Hepatocyte (in vitro differentiated cells): ENCODE measurements around the gene NELFB. TPM values are rescaled to one million over a fixed set of nuclear protein-coding genes. Genes with fewer than 3 reads are reported as not detected.

ENCODE experiments used
- DNase-seq: peaks from one replicate; pipeline ENCODE4 v3.0.0-alpha.2; 2016; ENCODE audit warnings: low spot score
- H2AFZ ChIP-seq: fragments of 200-600 bp; sonication (generic); 2 replicates; pipeline ENCODE4 v1.6.0; 2016; ENCODE audit warnings: antibody characterized with exemption, mild to moderate bottlenecking
- H3K27ac ChIP-seq: fragments of 200-600 bp; sonication (generic); 2 replicates; pipeline ENCODE4 v1.5.1; 2016; ENCODE audit warnings: mild to moderate bottlenecking
- H3K27me3 ChIP-seq: fragments of 200-600 bp; sonication (generic); 2 replicates; pipeline ENCODE4 v1.6.1; 2016
- H3K36me3 ChIP-seq: fragments of 200-600 bp; sonication (generic); replicated peaks from 2 replicates; pipeline ENCODE4 v1.5.1; 2016; ENCODE audit warnings: low read depth; ENCODE audit not compliant: insufficient read depth
- H3K4me1 ChIP-seq: fragments of 200-600 bp; sonication (generic); 2 replicates; pipeline ENCODE4 v1.5.1; 2016; ENCODE audit warnings: mild to moderate bottlenecking, moderate library complexity; ENCODE audit not compliant: insufficient read depth
- H3K4me2 ChIP-seq: fragments of 200-600 bp; sonication (generic); 2 replicates; pipeline ENCODE4 v1.6.0; 2016
- H3K4me3 ChIP-seq: fragments of 200-600 bp; sonication (generic); 2 replicates; pipeline ENCODE4 v1.5.1; 2016; ENCODE audit warnings: mild to moderate bottlenecking
- H3K79me2 ChIP-seq: fragments of 200-600 bp; sonication (generic); 2 replicates; pipeline ENCODE4 v1.6.0; 2017; ENCODE audit warnings: mild to moderate bottlenecking
- H3K9me2 ChIP-seq: fragments of 200-600 bp; sonication (generic); replicated peaks from 2 replicates; pipeline ENCODE4 v1.6.0; 2017; ENCODE audit warnings: mild to moderate bottlenecking; ENCODE audit not compliant: insufficient read depth
- H3K9me3 ChIP-seq: fragments of 200-600 bp; sonication (generic); 2 replicates; pipeline ENCODE4 v1.5.1; 2016; ENCODE audit warnings: low read depth, mild to moderate bottlenecking
- H4K20me1 ChIP-seq: fragments of 200-600 bp; sonication (generic); 2 replicates; pipeline ENCODE4 v1.6.0; 2016; ENCODE audit warnings: mild to moderate bottlenecking; ENCODE audit not compliant: insufficient read depth, poor library complexity, severe bottlenecking
- EZH2 ChIP-seq: fragments of 200-600 bp; sonication (generic); IDR thresholded peaks from 2 replicates; pipeline ENCODE4 v1.6.1; 2016; ENCODE audit warnings: antibody characterized with exemption, mild to moderate bottlenecking, borderline replicate concordance
- EZH2phosphoT487 ChIP-seq: fragments of 200-600 bp; sonication (generic); IDR thresholded peaks from one replicate; pipeline ENCODE4 v1.6.1; 2018; ENCODE audit warnings: antibody characterized with exemption, mild to moderate bottlenecking, low read depth, moderate library complexity; ENCODE audit not compliant: unreplicated experiment, severe bottlenecking
- WGBS: methylation state at CpG from one replicate; pipeline ENCODE4 v1.1.6; 2016; ENCODE audit warnings: low lambda C conversion rate; ENCODE audit errors: missing lambda C conversion rate; 5-methylcytosine and 5-hydroxymethylcytosine counted together
- polyA plus RNA-seq: library from polyadenylated mRNA; unstranded; fragments of >200 nt; fragmentation: Nextera tagmentation; extraction: Ambion mirVana; gene quantifications from 2 replicates; pipeline ENCODE4 v1.2.1, GENCODE V29; 2016
- total RNA-seq: library from RNA; depleted of rRNA; stranded (reverse); fragments of >200 nt; gene quantifications from 2 replicates; pipeline ENCODE4 v1.2.3, GENCODE V29; 2014
- TF ChIP-seq, protein P1 (sequence below): fragments of 200-600 bp; sonication (generic); IDR thresholded peaks from 2 replicates; pipeline ENCODE4 v1.5.1; 2016; ENCODE audit warnings: antibody characterized with exemption, mild to moderate bottlenecking; ENCODE audit not compliant: poor library complexity

NELFB gene
- total and polyA plus RNA-seq, 2 experiments from 2014 or later, result 41.4 to 63.5 TPM

DNA sequence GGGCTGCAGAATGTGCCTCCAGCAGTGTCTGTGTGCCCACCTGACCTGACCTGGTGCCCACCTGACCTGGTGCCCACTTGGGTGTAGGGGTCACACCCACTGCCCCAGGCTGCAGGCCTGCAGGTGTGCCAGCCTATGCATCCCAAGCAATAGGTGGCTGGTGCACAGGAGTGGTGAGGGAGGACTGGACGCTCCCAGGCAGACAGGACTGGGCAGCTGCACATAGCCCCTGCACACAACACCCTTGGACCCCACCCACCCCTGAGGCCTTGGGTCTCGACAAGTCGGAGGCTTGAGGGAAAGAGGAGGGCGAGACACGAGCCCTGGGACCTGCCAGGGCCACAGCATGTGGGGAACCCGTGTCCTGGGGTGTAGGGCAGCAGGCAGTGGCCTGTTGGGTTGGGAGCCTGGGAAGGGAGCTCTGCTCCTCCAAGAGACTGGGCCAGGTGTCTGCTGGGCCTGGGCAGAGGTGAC, 57.8 kb downstream of the NELFB start:
- Histone ChIP-seq H3K4me2 (peak overlapping the region; percentile 54), H3K27me3 (no peaks in the 10 kb centered on the region), H2AFZ (no peak overlapping the region), H3K4me3 (no peak overlapping the region), H3K27ac (peak overlapping the region; percentile 46), H3K4me1 (peaks cover 56% of the 10 kb centered on the region), H4K20me1 (no peaks in the 10 kb centered on the region), H3K79me2 (no peaks in the 10 kb centered on the region), H3K36me3 (no peaks in the 10 kb centered on the region), H3K9me3 (no peaks in the 10 kb centered on the region), H3K9me2 (no peaks in the 10 kb centered on the region)
- WGBS, result 94% methylated on average over 6 of the region's 6 CpGs
- DNase-seq, result peak; percentile 14
- TF ChIP-seq EZH2phosphoT487 (no peak), EZH2 (no peak)
- TF ChIP-seq, protein P1, sequence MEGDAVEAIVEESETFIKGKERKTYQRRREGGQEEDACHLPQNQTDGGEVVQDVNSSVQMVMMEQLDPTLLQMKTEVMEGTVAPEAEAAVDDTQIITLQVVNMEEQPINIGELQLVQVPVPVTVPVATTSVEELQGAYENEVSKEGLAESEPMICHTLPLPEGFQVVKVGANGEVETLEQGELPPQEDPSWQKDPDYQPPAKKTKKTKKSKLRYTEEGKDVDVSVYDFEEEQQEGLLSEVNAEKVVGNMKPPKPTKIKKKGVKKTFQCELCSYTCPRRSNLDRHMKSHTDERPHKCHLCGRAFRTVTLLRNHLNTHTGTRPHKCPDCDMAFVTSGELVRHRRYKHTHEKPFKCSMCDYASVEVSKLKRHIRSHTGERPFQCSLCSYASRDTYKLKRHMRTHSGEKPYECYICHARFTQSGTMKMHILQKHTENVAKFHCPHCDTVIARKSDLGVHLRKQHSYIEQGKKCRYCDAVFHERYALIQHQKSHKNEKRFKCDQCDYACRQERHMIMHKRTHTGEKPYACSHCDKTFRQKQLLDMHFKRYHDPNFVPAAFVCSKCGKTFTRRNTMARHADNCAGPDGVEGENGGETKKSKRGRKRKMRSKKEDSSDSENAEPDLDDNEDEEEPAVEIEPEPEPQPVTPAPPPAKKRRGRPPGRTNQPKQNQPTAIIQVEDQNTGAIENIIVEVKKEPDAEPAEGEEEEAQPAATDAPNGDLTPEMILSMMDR, result no peak

DNA sequence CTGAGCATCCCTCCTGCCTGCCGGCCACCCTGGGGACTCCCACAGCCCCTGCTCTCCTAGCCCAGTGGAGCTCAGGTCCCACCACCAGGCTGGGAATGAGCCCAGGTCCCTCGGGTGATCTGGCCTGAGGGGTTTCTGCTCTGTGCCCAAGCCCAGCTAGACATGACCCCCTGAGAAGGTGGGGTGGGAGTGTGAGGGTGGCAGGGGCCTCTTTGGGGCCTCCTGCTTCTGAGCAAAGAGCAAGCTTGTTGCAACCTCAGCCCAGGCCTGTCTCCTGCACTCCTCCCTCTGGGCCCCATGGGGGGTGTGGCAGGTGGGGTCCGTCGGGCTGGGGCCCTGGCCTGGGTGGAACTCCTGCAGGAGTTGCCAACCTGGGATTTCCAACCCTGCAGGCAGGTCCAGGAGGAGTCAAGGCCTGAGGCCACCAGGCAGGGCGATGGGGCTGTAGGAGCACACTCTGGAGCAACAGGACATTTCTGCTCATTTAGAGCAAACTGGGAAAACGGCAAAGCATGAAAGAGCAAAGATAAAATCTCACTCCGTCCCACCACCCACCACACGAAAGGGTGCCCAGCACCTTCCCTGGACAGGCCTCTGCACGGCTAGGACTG, 58.3 kb downstream of the NELFB start:
- Histone ChIP-seq H3K27me3 (no peaks in the 10 kb centered on the region), H3K4me2 (peak overlapping the region; percentile 54), H4K20me1 (no peaks in the 10 kb centered on the region), H3K27ac (peak overlapping the region; percentile 46), H3K4me3 (no peak overlapping the region), H3K36me3 (no peaks in the 10 kb centered on the region), H3K9me2 (no peaks in the 10 kb centered on the region), H3K9me3 (no peaks in the 10 kb centered on the region), H3K4me1 (peaks cover 56% of the 10 kb centered on the region), H3K79me2 (no peaks in the 10 kb centered on the region), H2AFZ (no peak overlapping the region)
- DNase-seq, result peak; percentile 52
- 54% methylated on average over 9 of the region's 9 CpGs for WGBS
- TF ChIP-seq EZH2 (no peak), EZH2phosphoT487 (no peak)
- TF ChIP-seq, protein P1, result no peak

DNA sequence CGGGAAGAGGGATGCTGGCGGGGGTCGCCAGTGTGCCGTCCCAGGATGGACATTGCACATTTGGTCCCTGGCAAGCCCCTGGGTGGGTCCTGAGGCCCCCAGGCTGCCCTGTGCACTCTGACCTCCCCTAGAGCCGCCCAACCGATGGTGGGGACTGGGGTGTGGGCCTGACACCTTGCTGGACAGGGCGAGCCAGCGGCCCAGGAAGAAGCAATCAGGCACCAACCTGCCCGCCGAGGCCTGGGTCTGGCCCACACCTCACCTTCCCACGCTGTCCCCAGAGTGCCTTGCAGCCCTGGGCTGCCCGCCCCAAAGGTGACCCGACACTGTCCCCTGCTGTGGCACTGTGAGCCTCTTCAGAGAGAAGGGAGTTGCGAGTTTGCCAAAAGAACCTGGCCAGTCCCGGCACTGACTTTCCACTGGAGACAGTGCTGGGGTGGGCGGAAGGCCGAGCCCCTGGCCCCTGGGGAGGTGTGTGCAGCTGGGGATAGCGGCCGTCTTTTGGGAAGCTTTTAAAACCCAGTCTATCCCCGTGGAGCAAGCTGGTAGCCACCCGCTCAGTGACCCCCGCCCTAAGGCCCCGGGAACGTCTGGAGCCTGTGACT, 58.9 kb downstream of the NELFB start:
- no peak for DNase-seq
- TF ChIP-seq EZH2phosphoT487, result no peak
- TF ChIP-seq, protein P1, result no peak
- TF ChIP-seq EZH2, result no peak
- no peak overlapping the region for H2AFZ ChIP-seq
- H3K27ac ChIP-seq, result peak overlapping the region; percentile 20
- 84% methylated on average over 20 of the region's 24 CpGs for WGBS
- H3K4me3 ChIP-seq, result no peak overlapping the region
- peaks cover 56% of the 10 kb centered on the region for H3K4me1 ChIP-seq
- H3K36me3 ChIP-seq, result no peaks in the 10 kb centered on the region
- H4K20me1 ChIP-seq, result no peaks in the 10 kb centered on the region
- no peaks in the 10 kb centered on the region for H3K9me2 ChIP-seq
- H3K9me3 ChIP-seq, result no peaks in the 10 kb centered on the region
- H3K27me3 ChIP-seq, result no peaks in the 10 kb centered on the region
- no peaks in the 10 kb centered on the region for H3K79me2 ChIP-seq
- H3K4me2 ChIP-seq, result peak overlapping the region; percentile 54
